Erythroblast (primary cell): ENCODE results near the gene EN2.

Experiments used
- GATA1 ChIP-seq: IDR thresholded peaks from 2 replicates; pipeline ENCODE4 v1.6.1; 2011; ENCODE audit warnings: low read depth, mild to moderate bottlenecking, control low read depth, low read length, moderate library complexity
- POLR2A ChIP-seq: IDR thresholded peaks from 2 replicates; pipeline ENCODE4 v1.6.1; 2011; ENCODE audit warnings: mild to moderate bottlenecking, low read length

GRCh38 chr7:155491812-155492211 lies 33.9 kb downstream of the EN2 start:
- TF ChIP-seq POLR2A (no peak), GATA1 (no peak)
